ENCODE results near the gene PARM1. TPM values are rescaled to one million over a fixed set of nuclear protein-coding genes. Genes with fewer than 3 reads are reported as not detected.

PARM1 gene, protein sequence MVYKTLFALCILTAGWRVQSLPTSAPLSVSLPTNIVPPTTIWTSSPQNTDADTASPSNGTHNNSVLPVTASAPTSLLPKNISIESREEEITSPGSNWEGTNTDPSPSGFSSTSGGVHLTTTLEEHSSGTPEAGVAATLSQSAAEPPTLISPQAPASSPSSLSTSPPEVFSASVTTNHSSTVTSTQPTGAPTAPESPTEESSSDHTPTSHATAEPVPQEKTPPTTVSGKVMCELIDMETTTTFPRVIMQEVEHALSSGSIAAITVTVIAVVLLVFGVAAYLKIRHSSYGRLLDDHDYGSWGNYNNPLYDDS
- total RNA-seq (2014; rRNA removed; shearing (Covaris generic)): not detected in 2 replicates

GRCh38 chr4:74932832-74933561 is at the start of gene PARM1:
TSS of gene PARM1 (plus strand) at chr4:74933116. CDS start at chr4:74933328, 212 bp downstream.
- Histone ChIP-seq H3K9me3 (replicated peaks) (0 out of 2 replicates have a peak, but pooled peaks cover 3% of the 10 kb centered on the region), H3K36me3 (no peaks in the 10 kb centered on the region), H3K27ac (no peak within 1 kb of the TSS), H3K27me3 (replicated peaks) (peaks cover 50% of the 10 kb centered on the region), H3K4me3 (peak within 1 kb of the TSS; percentile 23), H3K4me1 (replicated peaks) (peaks cover 14% of the 10 kb centered on the region)
- DNase-seq (ENCODE audit: low read depth in 1 of 2, low spot score in 2 of 2): peak; percentile 42 to 83

GRCh38 chr4:74884266-74884665 is 48.6 kb upstream of the PARM1 start:
- no peaks in the 10 kb centered on the region for H3K36me3 ChIP-seq
- H3K4me1 ChIP-seq (replicated peaks): no peaks in the 10 kb centered on the region
- H3K27ac ChIP-seq: no peak overlapping the region
- no peak for DNase-seq (ENCODE audit: low read depth in 1 of 2, low spot score in 2 of 2)
- H3K4me3 ChIP-seq: no peak overlapping the region
- no peaks in the 10 kb centered on the region for H3K27me3 ChIP-seq (replicated peaks)
- H3K9me3 ChIP-seq (replicated peaks): no peaks in the 10 kb centered on the region

GRCh38 chr4:74886484-74886883 is 46.4 kb upstream of the PARM1 start:
- Histone ChIP-seq H3K4me3 (no peak overlapping the region), H3K9me3 (replicated peaks) (no peaks in the 10 kb centered on the region), H3K36me3 (no peaks in the 10 kb centered on the region), H3K27me3 (replicated peaks) (no peaks in the 10 kb centered on the region), H3K27ac (no peak overlapping the region), H3K4me1 (replicated peaks) (no peaks in the 10 kb centered on the region)
- DNase-seq (ENCODE audit: low read depth in 1 of 2, low spot score in 2 of 2): no peak

GRCh38 chr4:74890341-74890740 is 42.6 kb upstream of the PARM1 start:
- Histone ChIP-seq H3K27me3 (replicated peaks) (peaks cover 5% of the 10 kb centered on the region), H3K4me3 (no peak overlapping the region), H3K27ac (no peak overlapping the region), H3K36me3 (no peaks in the 10 kb centered on the region), H3K9me3 (replicated peaks) (no peaks in the 10 kb centered on the region), H3K4me1 (replicated peaks) (no peaks in the 10 kb centered on the region)
- no peak for DNase-seq (ENCODE audit: low read depth in 1 of 2, low spot score in 2 of 2)

GRCh38 chr4:74891037-74891436 is 41.9 kb upstream of the PARM1 start:
- DNase-seq (ENCODE audit: low read depth in 1 of 2, low spot score in 2 of 2): no peak
- Histone ChIP-seq H3K36me3 (no peaks in the 10 kb centered on the region), H3K4me3 (no peak overlapping the region), H3K9me3 (replicated peaks) (no peaks in the 10 kb centered on the region), H3K4me1 (replicated peaks) (no peaks in the 10 kb centered on the region), H3K27me3 (replicated peaks) (peaks cover 5% of the 10 kb centered on the region), H3K27ac (no peak overlapping the region)

DNA sequence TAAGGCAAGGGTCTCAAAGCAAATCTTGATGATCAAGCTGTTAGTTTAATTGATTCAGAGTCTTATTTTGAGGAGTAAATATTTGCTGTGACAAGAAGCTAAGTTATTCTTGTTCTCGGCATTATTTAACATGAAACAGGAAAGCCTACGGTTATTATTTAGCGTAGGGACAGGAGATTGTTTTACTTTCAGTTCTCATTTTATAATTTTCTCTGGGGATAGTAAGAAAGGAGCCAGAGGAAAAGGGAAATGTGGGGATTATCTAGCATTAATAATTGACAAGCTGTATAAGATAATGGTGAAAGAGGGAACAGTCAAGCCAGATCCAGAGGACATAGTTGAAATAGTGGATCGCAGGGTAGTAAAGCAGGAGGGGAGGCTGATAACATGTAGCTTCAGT is 39.7 kb upstream of the PARM1 start:
- no peak for DNase-seq (ENCODE audit: low read depth in 1 of 2, low spot score in 2 of 2)
- Histone ChIP-seq H3K4me3 (no peak overlapping the region), H3K9me3 (replicated peaks) (no peaks in the 10 kb centered on the region), H3K4me1 (replicated peaks) (no peaks in the 10 kb centered on the region), H3K36me3 (no peaks in the 10 kb centered on the region), H3K27ac (no peak overlapping the region), H3K27me3 (replicated peaks) (peaks cover 5% of the 10 kb centered on the region)

- Histone ChIP-seq H3K9me3 (replicated peaks) (no peaks in the 10 kb centered on the region), H3K4me3 (no peak overlapping the region), H3K27ac (no peak overlapping the region), H3K4me1 (replicated peaks) (no peaks in the 10 kb centered on the region), H3K36me3 (no peaks in the 10 kb centered on the region), H3K27me3 (replicated peaks) (peaks cover 5% of the 10 kb centered on the region)
- DNase-seq (ENCODE audit: low read depth in 1 of 2, low spot score in 2 of 2): no peak
Observed at GRCh38 chr4:74896595-74896994, 36.3 kb upstream of the PARM1 start.

DNA sequence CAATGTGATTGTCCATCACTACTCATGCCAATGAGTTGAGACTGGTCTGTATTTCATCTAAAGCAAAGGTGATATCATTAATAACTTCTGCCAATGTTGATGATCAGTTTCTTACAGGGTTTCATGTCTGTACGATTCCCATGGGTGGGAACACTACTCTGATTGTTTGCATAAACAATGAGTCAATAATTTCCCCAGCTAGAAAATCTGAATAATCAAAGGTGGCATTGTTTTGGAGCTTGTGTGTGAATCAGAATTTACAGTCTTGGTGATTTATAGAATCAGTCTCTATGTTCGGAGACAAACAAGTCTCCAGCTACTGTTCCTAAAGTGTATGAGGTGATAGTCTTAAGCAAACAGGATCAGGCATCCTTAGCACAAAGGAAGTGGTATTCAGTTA is 35.5 kb upstream of the PARM1 start:
- H3K4me1 ChIP-seq (replicated peaks): no peaks in the 10 kb centered on the region
- H3K36me3 ChIP-seq: no peaks in the 10 kb centered on the region
- peaks cover 5% of the 10 kb centered on the region for H3K27me3 ChIP-seq (replicated peaks)
- no peaks in the 10 kb centered on the region for H3K9me3 ChIP-seq (replicated peaks)
- no peak overlapping the region for H3K27ac ChIP-seq
- DNase-seq (ENCODE audit: low read depth in 1 of 2, low spot score in 2 of 2): no peak
- H3K4me3 ChIP-seq: no peak overlapping the region

GRCh38 chr4:74900862-74901261 is 32.1 kb upstream of the PARM1 start:
- no peak for DNase-seq (ENCODE audit: low read depth in 1 of 2, low spot score in 2 of 2)
- Histone ChIP-seq H3K9me3 (replicated peaks) (no peaks in the 10 kb centered on the region), H3K27me3 (replicated peaks) (no peaks in the 10 kb centered on the region), H3K4me1 (replicated peaks) (no peaks in the 10 kb centered on the region), H3K36me3 (no peaks in the 10 kb centered on the region), H3K27ac (no peak overlapping the region), H3K4me3 (no peak overlapping the region)

GRCh38 chr4:74904509-74905065 is 28.3 kb upstream of the PARM1 start:
- no peaks in the 10 kb centered on the region for H3K4me1 ChIP-seq (replicated peaks)
- no peaks in the 10 kb centered on the region for H3K27me3 ChIP-seq (replicated peaks)
- H3K9me3 ChIP-seq (replicated peaks): no peaks in the 10 kb centered on the region
- H3K27ac ChIP-seq: no peak overlapping the region
- H3K4me3 ChIP-seq: no peak overlapping the region
- no peaks in the 10 kb centered on the region for H3K36me3 ChIP-seq
- no peak for DNase-seq (ENCODE audit: low read depth in 1 of 2, low spot score in 2 of 2)

GRCh38 chr4:74906771-74907170 is 26.1 kb upstream of the PARM1 start:
- Histone ChIP-seq H3K9me3 (replicated peaks) (no peaks in the 10 kb centered on the region), H3K4me1 (replicated peaks) (no peaks in the 10 kb centered on the region), H3K36me3 (no peaks in the 10 kb centered on the region), H3K4me3 (no peak overlapping the region), H3K27ac (no peak overlapping the region), H3K27me3 (replicated peaks) (no peaks in the 10 kb centered on the region)
- no peak for DNase-seq (ENCODE audit: low read depth in 1 of 2, low spot score in 2 of 2)

DNA sequence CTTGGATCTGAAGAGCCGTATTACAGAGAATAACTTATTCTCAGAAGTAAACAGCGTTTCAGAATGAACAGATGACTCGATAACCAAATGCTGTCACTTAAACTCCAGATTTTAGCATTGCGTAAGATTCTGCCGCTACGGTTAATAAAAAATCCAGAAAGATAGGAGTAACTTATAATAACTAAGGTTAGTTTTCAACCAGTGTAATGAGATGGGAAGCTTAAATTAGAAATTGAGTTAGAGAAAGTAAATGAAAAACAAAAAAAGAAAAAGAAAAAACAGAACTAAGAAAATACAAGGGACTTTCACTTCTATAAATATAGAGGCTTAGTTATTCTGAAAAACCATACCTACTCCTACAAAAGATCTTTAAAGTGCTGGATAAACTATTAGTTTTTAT is 13.1 kb upstream of the PARM1 start:
- H3K36me3 ChIP-seq: no peaks in the 10 kb centered on the region
- no peak for DNase-seq (ENCODE audit: low read depth in 1 of 2, low spot score in 2 of 2)

GRCh38 chr4:74920704-74921103 is 12.2 kb upstream of the PARM1 start:
- H3K27ac ChIP-seq: no peak overlapping the region
- H3K27me3 ChIP-seq (replicated peaks): no peaks in the 10 kb centered on the region
- no peaks in the 10 kb centered on the region for H3K9me3 ChIP-seq (replicated peaks)

More for the DNA sequence above, 13.1 kb upstream of the PARM1 start:
- no peaks in the 10 kb centered on the region for H3K4me1 ChIP-seq (replicated peaks)
- no peaks in the 10 kb centered on the region for H3K9me3 ChIP-seq (replicated peaks)
- no peaks in the 10 kb centered on the region for H3K27me3 ChIP-seq (replicated peaks)
- H3K4me3 ChIP-seq: no peak overlapping the region
- no peak overlapping the region for H3K27ac ChIP-seq

DNA sequence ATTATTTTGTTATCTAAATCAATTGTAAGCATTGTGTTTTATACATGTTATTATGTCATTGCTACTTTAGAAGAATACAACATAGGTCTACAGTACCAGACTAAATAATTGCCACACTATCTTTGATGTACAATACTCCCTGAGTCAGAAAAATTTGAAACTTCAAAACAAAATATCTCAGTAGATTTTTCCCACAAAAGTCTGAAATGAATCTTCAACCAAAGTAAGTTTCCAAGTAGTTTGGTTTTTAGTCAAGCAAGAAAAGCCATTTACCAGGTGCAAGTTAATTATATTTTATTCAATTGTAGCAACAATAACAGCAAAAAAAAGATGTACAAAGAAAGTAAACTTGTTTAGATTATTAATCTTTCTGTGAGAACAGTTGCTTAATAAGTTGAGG is 11.4 kb upstream of the PARM1 start:
- Histone ChIP-seq H3K27ac (no peak overlapping the region), H3K27me3 (replicated peaks) (no peaks in the 10 kb centered on the region), H3K4me3 (no peak overlapping the region), H3K36me3 (no peaks in the 10 kb centered on the region), H3K4me1 (replicated peaks) (no peaks in the 10 kb centered on the region), H3K9me3 (replicated peaks) (no peaks in the 10 kb centered on the region)
- no peak for DNase-seq (ENCODE audit: low read depth in 1 of 2, low spot score in 2 of 2)

More at GRCh38 chr4:74920704-74921103, 12.2 kb upstream of the PARM1 start:
- no peaks in the 10 kb centered on the region for H3K36me3 ChIP-seq
- H3K4me3 ChIP-seq: no peak overlapping the region
- DNase-seq (ENCODE audit: low read depth in 1 of 2, low spot score in 2 of 2): no peak
- no peaks in the 10 kb centered on the region for H3K4me1 ChIP-seq (replicated peaks)
